ENCODE measurements around the gene RAD9A. TPM values are rescaled to one million over a fixed set of nuclear protein-coding genes. Genes with fewer than 3 reads are reported as not detected.
A peak's percentile ranks its signal among the peaks of the same experiment; 100 is the strongest.

RAD9A gene
- total and polyA plus RNA-seq, 9 of the 15 experiments (the other 6 are each of a cell fraction or from before 2014, with no cell fraction given): 1.4 to 41.2 (median 16.1) TPM

- TF ChIP-seq SFPQ (IDR thresholded peaks at IDR 0.05; ENCODE audit: low read depth, low read length) (no peak), ZSCAN32 (CRISPR knock-in tag; IDR thresholded peaks at IDR 0.05) (no peak), XRCC3 (IDR thresholded peaks at IDR 0.05) (no peak), CAMTA2 (CRISPR knock-in tag; conservative IDR thresholded peaks at IDR 0.05) (no peak), SIN3B (IDR thresholded peaks at IDR 0.05; ENCODE audit: low read depth) (no peak), USF2 (CRISPR knock-in tag; IDR thresholded peaks at IDR 0.05) (peak; percentile 34; the same call in 1 of the 2 replicates), ZNF280A (IDR thresholded peaks at IDR 0.05; ENCODE audit: low read depth, partially characterized antibody) (no peak), VEZF1 (CRISPR knock-in tag; IDR thresholded peaks at IDR 0.05) (peak; percentile 96), KHSRP (IDR thresholded peaks at IDR 0.05) (no peak), ZBTB33 (CRISPR knock-in tag; IDR thresholded peaks at IDR 0.05) (no peak), ELK1 (CRISPR knock-in tag; IDR thresholded peaks at IDR 0.05) (no peak), TBP (optimal IDR thresholded peaks at IDR 0.05; ENCODE audit: low read depth, low read length) (no peak), DEAF1 (CRISPR knock-in tag; IDR thresholded peaks at IDR 0.05) (peak; percentile 7; the same call in 1 of the 2 replicates), PTRF (tag; IDR thresholded peaks at IDR 0.05) (no peak), ZNF274 (IDR thresholded peaks at IDR 0.05; ENCODE audit: borderline replicate concordance, low read depth, low read length) (no peak)
Measured at GRCh38 chr11:67373648-67374570, 17.9 kb upstream of the RAD9A start (continued).
